ENCODE results near the gene LRIG3.

LRIG3 gene

DNA sequence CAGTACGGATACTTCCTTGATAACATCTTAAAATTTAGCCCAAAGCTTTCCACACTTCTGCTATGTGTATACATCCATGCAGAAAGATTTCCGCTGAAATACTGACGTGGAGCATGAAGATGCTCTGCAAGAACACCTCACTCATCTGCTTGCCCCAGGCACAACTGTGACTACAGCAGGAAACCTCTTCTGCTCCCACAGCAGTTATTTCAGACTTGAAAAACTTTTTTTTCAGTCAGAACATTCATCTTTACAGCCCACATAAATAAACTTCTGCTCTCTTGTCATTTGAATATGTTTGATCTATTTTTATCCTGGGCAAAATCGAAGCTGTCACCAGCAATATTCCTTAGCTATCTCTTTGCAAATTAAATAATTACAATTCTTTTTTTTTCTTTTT, 6.8 kb upstream of the LRIG3 start:
- no peak overlapping the region for H3K4me3 ChIP-seq (replicated peaks; ENCODE audit: insufficient read depth, low read length)
- TF ChIP-seq, protein P1, sequence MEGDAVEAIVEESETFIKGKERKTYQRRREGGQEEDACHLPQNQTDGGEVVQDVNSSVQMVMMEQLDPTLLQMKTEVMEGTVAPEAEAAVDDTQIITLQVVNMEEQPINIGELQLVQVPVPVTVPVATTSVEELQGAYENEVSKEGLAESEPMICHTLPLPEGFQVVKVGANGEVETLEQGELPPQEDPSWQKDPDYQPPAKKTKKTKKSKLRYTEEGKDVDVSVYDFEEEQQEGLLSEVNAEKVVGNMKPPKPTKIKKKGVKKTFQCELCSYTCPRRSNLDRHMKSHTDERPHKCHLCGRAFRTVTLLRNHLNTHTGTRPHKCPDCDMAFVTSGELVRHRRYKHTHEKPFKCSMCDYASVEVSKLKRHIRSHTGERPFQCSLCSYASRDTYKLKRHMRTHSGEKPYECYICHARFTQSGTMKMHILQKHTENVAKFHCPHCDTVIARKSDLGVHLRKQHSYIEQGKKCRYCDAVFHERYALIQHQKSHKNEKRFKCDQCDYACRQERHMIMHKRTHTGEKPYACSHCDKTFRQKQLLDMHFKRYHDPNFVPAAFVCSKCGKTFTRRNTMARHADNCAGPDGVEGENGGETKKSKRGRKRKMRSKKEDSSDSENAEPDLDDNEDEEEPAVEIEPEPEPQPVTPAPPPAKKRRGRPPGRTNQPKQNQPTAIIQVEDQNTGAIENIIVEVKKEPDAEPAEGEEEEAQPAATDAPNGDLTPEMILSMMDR (IDR thresholded peaks at IDR 0.05; ENCODE audit: insufficient read depth, low read length) = no peak
- TF ChIP-seq POLR2AphosphoS5 (IDR thresholded peaks at IDR 0.05; ENCODE audit: low read depth) (no peak), SPI1 (IDR thresholded peaks at IDR 0.05; ENCODE audit: borderline replicate concordance, low read depth) (no peak), GABPA (IDR thresholded peaks at IDR 0.05; ENCODE audit: low read depth) (no peak)
- TF ChIP-seq, protein P2, sequence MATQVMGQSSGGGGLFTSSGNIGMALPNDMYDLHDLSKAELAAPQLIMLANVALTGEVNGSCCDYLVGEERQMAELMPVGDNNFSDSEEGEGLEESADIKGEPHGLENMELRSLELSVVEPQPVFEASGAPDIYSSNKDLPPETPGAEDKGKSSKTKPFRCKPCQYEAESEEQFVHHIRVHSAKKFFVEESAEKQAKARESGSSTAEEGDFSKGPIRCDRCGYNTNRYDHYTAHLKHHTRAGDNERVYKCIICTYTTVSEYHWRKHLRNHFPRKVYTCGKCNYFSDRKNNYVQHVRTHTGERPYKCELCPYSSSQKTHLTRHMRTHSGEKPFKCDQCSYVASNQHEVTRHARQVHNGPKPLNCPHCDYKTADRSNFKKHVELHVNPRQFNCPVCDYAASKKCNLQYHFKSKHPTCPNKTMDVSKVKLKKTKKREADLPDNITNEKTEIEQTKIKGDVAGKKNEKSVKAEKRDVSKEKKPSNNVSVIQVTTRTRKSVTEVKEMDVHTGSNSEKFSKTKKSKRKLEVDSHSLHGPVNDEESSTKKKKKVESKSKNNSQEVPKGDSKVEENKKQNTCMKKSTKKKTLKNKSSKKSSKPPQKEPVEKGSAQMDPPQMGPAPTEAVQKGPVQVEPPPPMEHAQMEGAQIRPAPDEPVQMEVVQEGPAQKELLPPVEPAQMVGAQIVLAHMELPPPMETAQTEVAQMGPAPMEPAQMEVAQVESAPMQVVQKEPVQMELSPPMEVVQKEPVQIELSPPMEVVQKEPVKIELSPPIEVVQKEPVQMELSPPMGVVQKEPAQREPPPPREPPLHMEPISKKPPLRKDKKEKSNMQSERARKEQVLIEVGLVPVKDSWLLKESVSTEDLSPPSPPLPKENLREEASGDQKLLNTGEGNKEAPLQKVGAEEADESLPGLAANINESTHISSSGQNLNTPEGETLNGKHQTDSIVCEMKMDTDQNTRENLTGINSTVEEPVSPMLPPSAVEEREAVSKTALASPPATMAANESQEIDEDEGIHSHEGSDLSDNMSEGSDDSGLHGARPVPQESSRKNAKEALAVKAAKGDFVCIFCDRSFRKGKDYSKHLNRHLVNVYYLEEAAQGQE (IDR thresholded peaks at IDR 0.05; ENCODE audit: insufficient replicate concordance, low read depth) = no peak
- no peak for DNase-seq (ENCODE audit: low read depth in 1 of 2, low spot score in 1 of 2)
- no peak overlapping the region for H3K27ac ChIP-seq (replicated peaks)
- no peaks in the 10 kb centered on the region for H3K27me3 ChIP-seq (ENCODE audit: insufficient read depth, poor library complexity, severe bottlenecking)

DNA sequence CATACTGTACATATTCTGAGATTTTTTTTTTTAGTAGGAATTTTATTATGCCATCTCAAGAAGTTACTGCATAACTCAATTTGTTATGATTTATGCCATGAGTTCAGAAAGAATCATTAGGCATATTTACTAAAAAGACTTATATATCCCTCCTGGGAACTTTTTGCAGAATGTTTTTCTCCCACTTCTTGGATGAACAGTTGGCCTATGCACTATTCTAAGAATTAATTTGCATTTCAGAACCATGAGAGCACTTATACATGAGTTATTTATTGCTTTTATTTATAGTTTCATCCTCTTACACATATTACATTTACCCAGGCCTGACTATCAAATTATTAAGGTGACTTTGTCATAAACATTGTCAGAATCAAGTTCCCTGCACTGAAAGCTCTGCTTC, 6.3 kb upstream of the LRIG3 start:
- no peak overlapping the region for H3K4me3 ChIP-seq (replicated peaks; ENCODE audit: insufficient read depth, low read length)
- H3K27ac ChIP-seq (replicated peaks) = no peak overlapping the region
- no peaks in the 10 kb centered on the region for H3K27me3 ChIP-seq (ENCODE audit: insufficient read depth, poor library complexity, severe bottlenecking)
- no peak for DNase-seq (ENCODE audit: low read depth in 1 of 2, low spot score in 1 of 2)
- TF ChIP-seq POLR2AphosphoS5 (IDR thresholded peaks at IDR 0.05; ENCODE audit: low read depth) = no peak

DNA sequence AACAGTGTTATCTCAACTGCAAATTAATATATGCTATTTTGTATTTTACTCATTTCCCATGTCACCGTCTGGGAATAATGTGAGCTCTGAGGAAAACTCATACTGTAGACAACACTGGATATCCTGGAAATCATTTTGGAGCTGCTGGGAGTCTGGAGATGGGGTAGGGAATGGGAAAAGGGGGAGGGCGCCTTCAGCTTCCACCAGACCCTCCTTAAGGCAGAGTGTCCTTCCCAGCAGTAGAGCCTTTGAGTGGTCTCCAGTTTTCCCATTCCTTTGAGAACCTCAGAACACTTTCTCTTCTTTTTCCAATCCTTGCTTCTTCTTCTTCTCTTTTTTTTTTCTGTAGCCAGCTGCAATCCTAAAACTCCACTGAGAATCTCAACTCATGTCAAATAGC, 5.4 kb upstream of the LRIG3 start:
- no peak overlapping the region for H3K4me3 ChIP-seq (replicated peaks; ENCODE audit: insufficient read depth, low read length)
- H3K27ac ChIP-seq (replicated peaks) = no peak overlapping the region
- TF ChIP-seq GABPA (IDR thresholded peaks at IDR 0.05; ENCODE audit: low read depth) = no peak
- TF ChIP-seq, protein P2 (IDR thresholded peaks at IDR 0.05; ENCODE audit: insufficient replicate concordance, low read depth) = no peak
- TF ChIP-seq SPI1 (IDR thresholded peaks at IDR 0.05; ENCODE audit: borderline replicate concordance, low read depth) = no peak
- TF ChIP-seq, protein P1 (IDR thresholded peaks at IDR 0.05; ENCODE audit: insufficient read depth, low read length) = no peak
- TF ChIP-seq POLR2AphosphoS5 (IDR thresholded peaks at IDR 0.05; ENCODE audit: low read depth) = no peak
- peaks cover 8% of the 10 kb centered on the region for H3K27me3 ChIP-seq (ENCODE audit: insufficient read depth, poor library complexity, severe bottlenecking)
- no peak for DNase-seq (ENCODE audit: low read depth in 1 of 2, low spot score in 1 of 2)

DNA sequence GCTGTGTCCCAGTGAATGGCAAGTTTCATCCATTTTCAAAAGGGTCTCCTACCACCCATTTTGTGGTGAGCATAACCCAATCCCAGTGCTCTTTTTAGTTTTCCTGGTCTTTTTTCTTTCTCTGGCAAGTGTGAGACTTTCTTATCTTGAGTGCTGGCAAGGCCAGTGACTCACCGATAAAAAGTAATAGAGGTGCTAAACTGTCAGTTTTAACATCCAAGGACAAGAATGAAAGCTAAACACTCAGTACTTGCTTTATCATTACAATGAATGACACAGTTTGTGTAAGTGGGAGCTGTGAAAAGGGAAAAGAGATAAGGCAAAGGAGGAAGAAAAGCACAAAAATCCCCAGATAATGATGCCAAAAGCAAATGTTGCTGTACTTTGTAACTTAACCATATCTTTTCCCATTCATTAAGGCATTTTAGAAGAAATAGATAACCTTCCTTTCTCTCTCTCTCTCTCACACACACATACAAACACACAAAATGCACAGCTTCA, 4.9 kb upstream of the LRIG3 start:
- TF ChIP-seq POLR2AphosphoS5 (IDR thresholded peaks at IDR 0.05; ENCODE audit: low read depth) = no peak
- TF ChIP-seq, protein P2 (IDR thresholded peaks at IDR 0.05; ENCODE audit: insufficient replicate concordance, low read depth) = no peak
- TF ChIP-seq GABPA (IDR thresholded peaks at IDR 0.05; ENCODE audit: low read depth) = no peak
- TF ChIP-seq SPI1 (IDR thresholded peaks at IDR 0.05; ENCODE audit: borderline replicate concordance, low read depth) = no peak
- TF ChIP-seq, protein P1 (IDR thresholded peaks at IDR 0.05; ENCODE audit: insufficient read depth, low read length) = no peak
- DNase-seq (ENCODE audit: low read depth in 1 of 2, low spot score in 1 of 2) = no peak
- Histone ChIP-seq H3K27ac (replicated peaks) (no peak overlapping the region), H3K4me3 (replicated peaks; ENCODE audit: insufficient read depth, low read length) (no peak overlapping the region), H3K27me3 (ENCODE audit: insufficient read depth, poor library complexity, severe bottlenecking) (peaks cover 14% of the 10 kb centered on the region)
